Retinal pigment epithelial cell (primary cell): ENCODE results near the gene CDC42BPB.

Experiments
- DNase-seq: peaks from one replicate; pipeline ENCODE4 v3.0.0-alpha.2; 2010; ENCODE audit warnings: low read depth
- H3K4me3 ChIP-seq: 2 replicates; pipeline ENCODE4 v1.5.1; 2011; ENCODE audit warnings: mild to moderate bottlenecking, low read length, control low read depth, moderate library complexity
- TF ChIP-seq, protein P1 (sequence below): conservative IDR thresholded peaks from 2 replicates; pipeline ENCODE4 v1.5.1; 2011; ENCODE audit warnings: low read depth, low read length, control low read depth, inconsistent platforms

The CDC42BPB gene

DNA sequence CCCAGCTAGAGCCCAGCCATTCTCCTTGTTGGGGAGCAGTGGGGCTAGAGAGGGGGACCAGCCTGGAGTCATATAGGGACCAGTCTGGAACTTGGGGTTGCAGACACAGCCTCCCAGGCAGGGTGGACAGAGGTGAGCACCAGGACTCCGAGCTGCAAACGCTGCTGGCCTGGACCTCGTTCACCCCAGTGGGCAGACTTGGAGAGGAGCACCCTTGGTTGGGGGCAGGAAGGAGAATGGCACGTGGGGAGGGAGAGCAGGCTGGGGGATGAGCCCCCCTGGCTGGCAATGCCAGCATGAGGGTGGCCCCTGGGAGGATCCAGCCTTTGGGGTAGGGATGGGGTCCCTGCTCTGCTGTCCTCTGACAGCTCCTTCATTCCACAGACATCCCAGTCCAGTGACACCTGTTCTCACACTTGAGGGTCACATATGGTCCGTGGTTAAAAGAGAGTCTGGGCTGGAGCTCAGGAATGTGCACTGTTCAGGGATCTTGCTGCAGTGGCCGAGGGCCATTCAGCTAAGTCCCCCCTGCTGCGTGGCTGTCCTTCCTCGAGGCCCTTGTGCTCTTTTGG is 29.5 kb upstream of the CDC42BPB start:
- TF ChIP-seq, protein P1, sequence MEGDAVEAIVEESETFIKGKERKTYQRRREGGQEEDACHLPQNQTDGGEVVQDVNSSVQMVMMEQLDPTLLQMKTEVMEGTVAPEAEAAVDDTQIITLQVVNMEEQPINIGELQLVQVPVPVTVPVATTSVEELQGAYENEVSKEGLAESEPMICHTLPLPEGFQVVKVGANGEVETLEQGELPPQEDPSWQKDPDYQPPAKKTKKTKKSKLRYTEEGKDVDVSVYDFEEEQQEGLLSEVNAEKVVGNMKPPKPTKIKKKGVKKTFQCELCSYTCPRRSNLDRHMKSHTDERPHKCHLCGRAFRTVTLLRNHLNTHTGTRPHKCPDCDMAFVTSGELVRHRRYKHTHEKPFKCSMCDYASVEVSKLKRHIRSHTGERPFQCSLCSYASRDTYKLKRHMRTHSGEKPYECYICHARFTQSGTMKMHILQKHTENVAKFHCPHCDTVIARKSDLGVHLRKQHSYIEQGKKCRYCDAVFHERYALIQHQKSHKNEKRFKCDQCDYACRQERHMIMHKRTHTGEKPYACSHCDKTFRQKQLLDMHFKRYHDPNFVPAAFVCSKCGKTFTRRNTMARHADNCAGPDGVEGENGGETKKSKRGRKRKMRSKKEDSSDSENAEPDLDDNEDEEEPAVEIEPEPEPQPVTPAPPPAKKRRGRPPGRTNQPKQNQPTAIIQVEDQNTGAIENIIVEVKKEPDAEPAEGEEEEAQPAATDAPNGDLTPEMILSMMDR = no peak

GRCh38 chr14:103085106-103086091 is 28.1 kb upstream of the CDC42BPB start:
- DNase-seq = no peak
- TF ChIP-seq, protein P1 = peak; percentile 42
- no peak overlapping the region for H3K4me3 ChIP-seq

More for the DNA sequence above, 29.5 kb upstream of the CDC42BPB start:
- no peak for DNase-seq
- H3K4me3 ChIP-seq = no peak overlapping the region

GRCh38 chr14:103084021-103084919 is 26.9 kb upstream of the CDC42BPB start, which contains the start of gene LBHD2:
Gene LBHD2 (plus strand): TSS chr14:103084210. CDS start chr14:103086013, 1,803 bp downstream.
- TF ChIP-seq, protein P1 = no peak
- no peak within 1 kb of the TSS for H3K4me3 ChIP-seq
- DNase-seq = no peak

- no peak for DNase-seq
- no peak overlapping the region for H3K4me3 ChIP-seq
- TF ChIP-seq, protein P1 = no peak
Measured at GRCh38 chr14:103081951-103082350, 24.6 kb upstream of the CDC42BPB start.

DNA sequence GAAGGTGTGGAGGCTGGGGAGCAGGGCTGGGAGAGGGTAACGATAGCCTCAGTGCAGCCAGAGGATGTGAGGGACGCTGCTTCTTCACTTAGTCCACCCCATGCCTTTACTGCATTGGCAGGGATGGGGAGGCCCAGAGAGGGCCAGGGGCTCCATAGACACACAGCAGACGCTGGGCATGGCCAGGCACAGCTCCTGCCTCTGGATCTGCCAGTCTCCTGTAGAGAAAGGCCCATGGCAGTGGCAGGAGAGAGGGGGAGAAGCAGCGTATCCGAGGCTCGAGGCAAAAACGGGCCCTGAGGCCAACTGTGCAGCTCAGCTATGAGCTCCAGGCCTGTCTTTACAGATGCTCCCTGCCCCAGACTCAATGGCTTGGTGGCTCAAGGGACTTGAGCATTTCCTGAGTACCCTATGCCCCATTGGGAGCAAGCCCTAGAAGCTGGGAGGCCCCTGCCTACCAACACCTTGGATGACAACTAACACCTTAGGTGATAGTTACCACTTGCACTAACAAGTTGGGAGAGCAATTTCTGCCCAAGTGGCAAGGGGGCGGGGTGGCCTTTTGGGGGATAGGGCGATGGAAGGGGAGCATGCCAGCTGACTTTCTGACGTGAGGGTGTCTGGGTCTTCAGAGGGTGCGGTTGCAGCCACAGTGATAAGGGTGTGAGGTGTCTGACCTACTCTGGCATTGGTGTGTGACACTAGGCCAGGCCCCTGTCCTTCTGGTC is 21.7 kb upstream of the CDC42BPB start:
- TF ChIP-seq, protein P1 = no peak
- no peak overlapping the region for H3K4me3 ChIP-seq
- DNase-seq = no peak

DNA sequence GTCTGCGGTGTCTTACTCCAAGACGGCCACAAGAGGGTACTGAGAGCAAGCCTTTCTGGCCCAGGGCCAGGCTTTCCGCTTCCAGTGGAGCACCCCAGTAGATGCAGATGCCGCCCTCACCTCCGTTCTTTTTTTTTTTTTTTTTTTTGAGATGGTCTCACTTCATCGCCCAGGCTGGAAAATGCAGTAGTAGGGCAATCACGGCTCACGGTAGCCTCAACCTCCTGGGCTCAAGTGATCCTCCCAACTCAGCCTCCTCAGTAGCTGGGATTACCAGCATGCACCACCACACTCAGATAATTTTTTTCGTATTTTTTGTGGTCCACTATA is 21.0 kb upstream of the CDC42BPB start:
- TF ChIP-seq, protein P1 = peak; percentile 81
- no peak overlapping the region for H3K4me3 ChIP-seq
- no peak for DNase-seq
